Epidermal melanocyte (primary cell): ENCODE data around the gene IFT80.

Source experiments
- DNase-seq: peaks from one replicate; pipeline ENCODE4 v3.0.0; 2011; ENCODE audit warnings: low spot score; ENCODE audit not compliant: insufficient read length

Gene IFT80

DNA sequence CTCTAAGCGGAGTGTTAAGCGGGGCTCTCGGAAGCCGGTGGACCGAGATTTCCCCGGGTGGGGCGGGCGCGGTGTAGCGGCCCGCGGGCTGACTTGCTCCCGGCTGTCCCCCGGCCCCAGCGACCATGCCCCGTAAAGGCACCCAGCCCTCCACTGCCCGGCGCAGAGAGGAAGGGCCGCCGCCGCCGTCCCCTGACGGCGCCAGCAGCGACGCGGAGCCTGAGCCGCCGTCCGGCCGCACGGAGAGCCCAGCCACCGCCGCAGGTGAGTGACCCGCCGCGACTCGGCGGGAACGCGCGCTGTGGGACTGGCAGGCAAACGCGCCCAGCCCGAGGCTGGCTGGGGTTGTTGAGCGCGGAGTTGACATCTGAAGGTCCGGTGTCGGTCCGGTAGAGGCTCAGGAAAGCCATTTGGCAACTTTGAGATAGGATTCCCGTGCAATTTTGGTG, 1.7 kb upstream of the IFT80 start:
- no peak for DNase-seq

DNA sequence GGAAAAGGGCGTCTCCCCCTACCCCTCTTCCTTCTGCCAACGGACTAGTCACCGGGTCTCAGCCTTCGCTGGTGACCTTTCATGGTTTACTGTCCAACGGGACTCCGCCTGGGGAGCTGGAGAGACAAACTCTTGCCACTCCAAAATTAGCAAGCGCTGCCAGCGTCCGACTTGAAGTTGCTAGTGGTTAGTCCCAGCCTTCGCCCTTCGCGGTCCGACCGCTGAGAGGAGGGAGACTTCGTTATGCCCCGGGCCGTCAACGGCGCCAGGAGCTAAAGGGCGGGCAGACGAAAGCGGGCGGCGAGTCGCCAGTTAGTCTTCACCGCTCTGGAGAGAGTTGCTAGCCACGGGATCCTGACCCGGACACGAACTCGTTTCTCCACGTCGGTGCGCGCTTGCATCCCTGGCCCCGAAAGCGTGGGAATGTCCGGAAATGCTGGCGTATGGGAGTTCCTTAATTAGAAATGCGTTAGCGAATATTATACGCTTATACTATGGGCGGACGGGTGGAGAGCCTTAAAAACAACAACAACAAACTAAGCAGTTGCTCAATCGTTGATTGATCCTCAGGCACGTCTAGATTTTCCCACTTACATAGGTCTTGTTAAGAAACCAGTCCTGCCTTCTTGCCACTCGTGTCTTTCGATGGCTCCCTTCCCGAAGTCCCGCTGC, 1.1 kb upstream of the IFT80 start:
- DNase-seq, result no peak

DNA sequence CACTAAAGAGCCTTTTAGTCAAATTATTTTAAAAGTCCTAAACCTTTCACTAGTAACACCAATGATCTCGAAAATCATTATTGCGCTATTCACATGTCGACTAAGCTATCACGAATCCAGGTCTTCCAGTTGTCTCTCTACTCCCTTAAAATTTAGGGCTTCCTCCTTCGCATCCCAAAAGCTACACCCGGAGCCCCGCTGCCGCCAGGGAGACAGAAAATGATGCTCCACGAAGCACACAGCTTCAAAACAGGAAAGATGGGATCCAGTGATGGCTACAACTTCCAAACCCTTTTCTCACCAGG, 253 bp downstream of the IFT80 start:
- DNase-seq, result no peak

DNA sequence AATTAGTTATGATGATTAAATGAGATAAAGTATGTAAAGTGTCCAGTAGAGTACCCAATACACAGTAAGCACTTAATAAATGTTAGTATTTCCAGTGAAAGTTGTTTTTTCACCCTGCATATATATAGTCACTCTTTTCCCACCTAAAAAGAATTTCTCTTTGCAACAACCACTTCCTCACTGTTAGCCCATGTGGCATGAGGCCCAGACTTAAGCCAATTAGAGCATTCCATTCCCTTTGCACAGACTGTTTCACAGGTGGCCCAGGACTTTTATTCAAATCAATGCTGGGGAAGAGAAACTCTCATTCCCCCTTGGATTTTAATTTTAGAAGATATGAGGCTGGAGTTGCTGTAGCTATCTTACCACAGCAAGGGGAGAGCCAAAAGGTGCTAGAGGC, 3.7 kb downstream of the IFT80 start:
- no peak for DNase-seq

DNA sequence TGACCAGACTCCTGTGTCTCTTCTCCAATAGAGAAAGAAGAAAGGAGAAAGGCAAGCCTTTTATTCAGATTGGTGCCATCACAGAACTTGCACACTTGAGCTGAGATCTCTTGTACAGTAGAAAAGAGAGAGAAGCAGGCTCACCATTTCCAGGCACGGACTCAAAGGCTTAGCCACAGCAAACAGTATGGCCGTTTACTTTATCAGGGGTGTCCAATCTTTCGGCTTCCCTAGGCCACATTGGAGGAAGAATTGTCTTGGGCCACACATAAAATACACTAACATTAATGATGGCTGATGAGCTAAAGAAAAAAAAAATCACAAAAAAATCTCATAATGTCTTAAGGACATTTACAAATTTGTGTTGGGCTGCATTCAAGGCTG, 5.0 kb downstream of the IFT80 start:
- DNase-seq, result no peak

DNA sequence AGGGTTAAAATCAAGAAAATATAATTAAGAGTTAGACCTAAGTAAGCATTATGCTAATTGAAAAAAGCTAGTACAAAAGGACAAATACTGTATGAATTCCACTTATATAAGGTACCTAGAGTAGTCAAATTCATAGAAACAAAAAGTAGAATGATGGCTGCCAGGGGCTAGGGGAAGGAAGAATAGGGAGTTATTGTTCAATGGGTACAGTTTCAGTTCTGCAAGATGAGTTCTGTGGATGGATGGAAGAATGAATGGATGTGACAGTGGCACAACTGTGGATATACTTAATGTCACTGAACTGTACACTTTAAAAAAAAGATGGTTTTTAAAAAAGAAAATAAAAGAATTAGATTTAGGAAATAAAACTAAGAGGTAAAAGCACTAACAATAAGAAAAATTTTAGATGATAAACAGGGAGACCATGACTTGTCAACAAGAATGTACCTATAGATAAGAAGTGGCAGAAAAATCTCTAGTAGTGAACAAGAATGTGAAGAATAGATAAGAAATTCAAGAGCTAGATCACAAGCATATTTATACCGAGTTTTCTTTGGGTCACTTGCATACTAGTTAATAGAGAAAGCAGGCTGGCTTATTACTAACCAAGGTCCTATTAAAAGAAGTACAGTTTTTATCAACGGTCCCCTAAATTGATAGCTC, 5.5 kb downstream of the IFT80 start:
- no peak for DNase-seq

DNA sequence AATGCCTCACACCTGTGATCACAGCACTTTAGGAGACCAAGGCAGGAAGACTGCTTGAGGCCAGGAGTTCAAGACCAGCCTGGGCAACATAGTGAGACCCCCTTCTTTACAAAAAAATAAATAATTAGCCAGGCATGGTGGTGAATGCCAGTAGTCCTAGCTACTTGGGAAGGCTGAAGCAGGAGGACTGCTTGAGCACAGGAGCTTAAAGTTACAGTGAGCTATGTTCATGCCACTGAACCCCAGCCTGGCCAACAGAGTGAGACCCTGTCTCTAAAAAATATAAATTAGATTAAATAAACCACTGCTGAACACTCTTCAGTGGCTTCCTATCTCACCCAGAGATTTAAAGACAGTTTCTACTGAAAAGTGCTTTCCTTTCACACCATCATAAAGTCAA, 6.2 kb downstream of the IFT80 start:
- no peak for DNase-seq

DNA sequence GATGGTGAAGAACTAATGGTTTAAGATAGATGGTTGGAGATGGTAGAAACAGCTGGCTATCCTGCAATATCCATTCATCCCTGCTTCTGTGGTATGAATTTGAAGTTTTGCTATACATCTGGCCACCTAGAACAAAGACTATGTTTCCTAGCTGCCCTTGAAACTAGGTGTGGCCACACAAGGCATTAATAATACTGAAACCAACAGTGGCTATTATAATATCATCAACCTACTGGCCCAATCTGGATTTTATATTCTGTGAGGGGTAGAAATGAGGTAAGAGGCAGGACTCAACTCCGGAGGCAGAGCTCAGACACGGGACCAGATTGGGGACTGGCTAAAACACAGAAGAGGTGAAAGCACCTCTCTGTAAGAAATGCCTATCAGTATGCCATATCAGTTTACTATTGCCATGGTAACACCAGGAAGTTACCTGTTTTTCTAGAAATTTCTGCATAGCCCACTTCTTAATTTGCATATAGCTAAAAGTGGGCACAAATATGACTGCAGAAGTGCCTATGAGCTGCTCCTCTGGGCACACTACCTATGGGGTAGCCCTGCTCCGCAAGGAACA, 8.4 kb downstream of the IFT80 start:
- DNase-seq, result no peak

DNA sequence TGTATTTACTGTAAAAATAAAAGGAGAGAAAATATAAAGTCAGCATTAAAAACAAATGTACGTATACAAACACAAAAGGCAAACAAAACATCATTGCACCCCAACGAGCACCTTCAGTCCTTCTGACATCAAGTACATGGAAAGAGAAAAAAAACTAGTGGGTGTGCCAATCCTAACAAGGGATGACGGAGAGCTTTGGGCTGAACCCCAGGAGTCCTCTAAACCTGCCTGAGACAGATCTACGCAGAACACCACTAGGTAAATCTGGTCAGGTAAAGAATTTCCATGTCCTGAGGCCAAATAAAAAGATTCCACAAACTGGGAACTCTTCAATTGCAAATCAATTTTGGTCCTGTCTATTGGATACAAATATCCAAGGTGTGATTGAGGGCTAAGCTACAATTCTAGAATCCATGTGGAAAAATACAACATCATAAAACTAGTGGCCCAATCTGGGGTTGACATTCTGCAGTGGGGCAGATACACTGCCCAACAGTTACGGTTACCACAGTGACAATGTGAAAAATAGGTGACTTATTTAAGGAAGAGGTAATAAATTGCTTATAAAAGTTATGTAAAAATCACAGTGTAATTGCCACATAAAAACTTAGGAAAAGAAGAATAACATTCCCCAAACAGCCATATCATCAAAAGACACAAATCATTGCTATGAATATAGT, 14.2 kb downstream of the IFT80 start:
- DNase-seq, result no peak

DNA sequence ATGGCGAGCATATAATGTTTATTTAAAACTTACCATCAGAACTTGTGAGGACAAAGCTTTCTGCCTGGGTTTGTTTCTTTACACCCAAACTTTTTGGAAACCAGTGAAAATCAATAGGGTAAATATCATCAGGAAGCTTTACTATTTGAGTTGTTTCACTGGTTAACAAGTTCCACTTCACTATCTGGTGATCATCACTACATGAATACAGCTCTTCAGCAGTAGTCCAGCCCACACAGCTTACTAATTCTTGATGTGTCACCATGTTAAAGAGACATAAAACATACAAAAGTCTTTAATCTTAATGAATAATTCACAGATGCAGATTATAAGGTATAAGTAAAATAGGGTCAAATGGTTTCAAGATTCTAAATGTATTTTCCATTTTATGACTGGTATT, 17.6 kb downstream of the IFT80 start:
- DNase-seq, result no peak

DNA sequence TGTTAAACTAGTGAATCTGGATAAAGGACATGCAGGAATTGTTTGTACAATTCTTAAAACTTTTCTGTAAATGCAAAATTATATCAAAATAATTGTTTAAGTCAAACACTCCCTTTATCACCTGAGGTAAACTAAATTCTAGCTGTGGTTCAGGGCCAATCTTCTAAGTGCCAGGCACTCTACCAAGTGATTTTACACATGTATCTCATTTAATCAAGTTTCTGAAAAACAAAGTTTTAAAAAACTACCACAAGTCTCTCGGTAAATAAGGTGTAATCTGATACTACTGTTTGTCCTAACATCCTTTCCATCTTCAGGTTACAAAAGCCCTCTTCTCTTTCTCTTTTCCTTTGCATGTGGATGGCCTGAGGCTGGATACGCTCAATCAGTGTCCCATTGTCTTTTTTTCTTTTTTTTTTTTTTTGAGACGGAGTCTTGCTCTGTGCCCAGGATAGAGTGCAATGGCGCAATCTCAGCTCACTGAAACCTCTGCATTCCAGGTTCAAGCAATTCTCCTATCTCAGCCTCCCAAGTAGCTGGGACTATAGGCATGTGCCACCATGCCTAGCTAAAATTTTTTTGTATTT, 19.3 kb downstream of the IFT80 start:
- DNase-seq, result no peak

DNA sequence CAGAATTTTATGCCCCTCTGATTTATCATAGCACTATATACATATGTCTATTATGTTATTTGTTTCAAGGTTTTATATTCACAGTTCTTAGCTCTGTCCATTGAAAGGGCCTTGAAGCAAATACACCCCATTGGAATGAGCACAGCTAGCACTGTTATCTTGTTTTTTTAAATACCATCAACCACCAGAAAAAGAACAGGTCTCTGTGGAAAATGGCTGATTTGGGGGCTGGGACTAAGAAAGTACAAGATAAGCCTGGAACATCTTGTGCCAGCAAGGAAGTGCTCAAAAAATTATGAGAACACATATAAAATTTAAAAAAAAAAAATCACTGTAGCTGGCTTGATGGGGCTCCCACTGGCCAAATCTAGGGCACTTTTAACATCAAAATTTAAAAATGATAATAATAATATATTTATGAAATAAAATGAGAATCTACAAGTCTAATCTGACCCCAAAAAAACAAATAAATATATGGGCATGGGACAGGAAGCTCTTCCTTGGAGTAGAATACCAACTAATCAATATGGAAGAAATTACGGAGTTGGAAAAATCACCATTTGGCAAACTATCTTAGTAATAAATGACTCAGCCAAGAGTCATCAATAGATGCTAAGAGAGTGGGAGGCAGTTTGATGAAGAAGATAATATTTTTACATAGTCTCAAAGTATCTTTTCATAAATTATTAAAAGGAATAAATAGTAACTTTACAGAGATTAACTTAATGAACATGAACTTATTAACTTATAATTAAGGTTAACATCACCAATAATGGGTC, 20.5 kb downstream of the IFT80 start:
- no peak for DNase-seq

DNA sequence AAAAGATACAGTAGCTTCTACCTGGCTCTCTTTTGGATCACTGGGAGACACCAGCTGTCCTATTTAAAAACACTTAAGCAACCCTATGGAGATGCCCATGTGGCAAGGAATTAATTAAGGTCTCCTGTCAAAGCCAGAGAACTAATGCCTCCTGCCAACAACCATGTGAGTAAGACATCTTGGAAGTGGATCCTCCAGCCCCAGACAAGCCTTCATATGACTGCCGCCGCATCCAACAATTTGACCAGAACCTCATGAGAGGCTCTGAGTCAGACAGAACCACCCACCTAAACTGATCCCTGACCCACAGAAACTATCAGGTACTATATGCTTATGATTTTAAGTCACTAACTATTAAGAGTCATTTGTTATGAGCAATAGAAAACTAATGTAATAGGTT, 22.3 kb downstream of the IFT80 start:
- no peak for DNase-seq

DNA sequence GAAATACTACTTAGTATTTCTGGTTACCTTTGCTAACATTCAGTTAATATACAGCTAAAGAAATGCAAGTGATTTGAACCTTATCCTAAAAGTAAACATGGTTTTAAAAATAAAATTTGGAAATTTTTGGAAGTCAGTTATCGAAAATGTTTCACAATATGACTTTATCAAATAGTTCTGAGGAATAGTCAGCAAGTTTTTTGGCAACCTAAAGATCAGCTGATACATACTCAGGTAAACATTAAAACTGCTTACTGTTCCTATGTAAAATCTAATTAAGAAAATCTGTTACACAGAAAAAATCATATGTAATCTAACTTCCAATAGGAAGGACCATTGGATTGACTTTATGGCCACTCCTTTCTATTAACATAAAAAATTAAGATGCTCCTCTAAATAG, 24.1 kb downstream of the IFT80 start:
- no peak for DNase-seq

DNA sequence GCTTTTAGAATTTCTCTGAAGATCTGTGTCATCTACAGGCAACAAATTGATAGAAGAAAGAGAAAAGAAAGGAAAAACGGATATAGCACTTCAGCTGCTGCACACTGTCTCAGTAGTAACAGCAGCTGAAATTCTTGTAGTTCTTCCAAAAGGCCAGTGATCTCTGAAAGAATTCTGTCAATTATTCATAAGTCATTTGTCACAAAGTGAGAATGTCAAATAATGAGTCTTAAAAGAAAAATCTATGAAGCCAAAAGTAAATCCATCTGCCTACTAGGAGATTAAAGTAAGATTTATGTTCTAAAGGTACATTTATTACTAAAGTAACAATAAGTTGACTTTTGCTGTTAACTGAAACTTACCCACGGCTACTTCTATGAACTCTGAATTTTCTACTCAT, 24.6 kb downstream of the IFT80 start:
- DNase-seq, result no peak

DNA sequence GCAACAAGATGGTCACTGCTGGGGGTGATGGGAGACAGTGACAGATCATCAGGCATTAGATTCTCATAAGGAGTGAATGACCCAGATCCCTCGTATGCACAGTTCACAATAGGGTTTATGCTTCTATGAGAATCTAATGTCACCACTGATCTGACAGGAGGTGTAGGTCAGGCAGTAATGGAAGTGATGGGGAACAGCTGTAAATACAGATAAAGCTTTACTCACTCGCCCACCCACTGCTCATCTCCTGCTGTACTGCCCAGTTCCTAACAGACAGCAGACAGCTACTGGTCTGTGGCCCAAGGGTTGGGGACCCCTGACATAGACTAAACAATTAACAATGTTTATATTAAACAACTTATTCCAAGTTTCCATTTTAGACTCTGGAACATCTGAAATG, 25.4 kb downstream of the IFT80 start:
- no peak for DNase-seq

DNA sequence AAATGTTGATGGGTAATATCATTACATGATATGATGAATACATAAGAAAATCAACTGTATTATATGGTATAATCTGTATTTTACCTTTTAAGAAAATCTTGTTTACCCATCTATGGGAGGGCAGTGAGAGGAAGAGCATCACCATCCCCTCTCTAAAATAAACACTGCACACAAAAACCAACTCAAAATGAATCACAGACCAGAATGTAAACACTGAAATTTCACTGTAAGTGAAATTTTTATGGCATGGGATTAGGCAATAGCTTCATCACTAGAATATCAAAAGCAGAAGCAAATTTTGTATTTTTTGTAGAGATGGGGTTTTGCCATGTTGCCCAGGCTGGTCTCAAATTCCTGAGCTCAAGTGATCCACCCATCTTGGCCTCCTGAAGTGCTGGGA, 26.2 kb downstream of the IFT80 start:
- DNase-seq, result no peak

DNA sequence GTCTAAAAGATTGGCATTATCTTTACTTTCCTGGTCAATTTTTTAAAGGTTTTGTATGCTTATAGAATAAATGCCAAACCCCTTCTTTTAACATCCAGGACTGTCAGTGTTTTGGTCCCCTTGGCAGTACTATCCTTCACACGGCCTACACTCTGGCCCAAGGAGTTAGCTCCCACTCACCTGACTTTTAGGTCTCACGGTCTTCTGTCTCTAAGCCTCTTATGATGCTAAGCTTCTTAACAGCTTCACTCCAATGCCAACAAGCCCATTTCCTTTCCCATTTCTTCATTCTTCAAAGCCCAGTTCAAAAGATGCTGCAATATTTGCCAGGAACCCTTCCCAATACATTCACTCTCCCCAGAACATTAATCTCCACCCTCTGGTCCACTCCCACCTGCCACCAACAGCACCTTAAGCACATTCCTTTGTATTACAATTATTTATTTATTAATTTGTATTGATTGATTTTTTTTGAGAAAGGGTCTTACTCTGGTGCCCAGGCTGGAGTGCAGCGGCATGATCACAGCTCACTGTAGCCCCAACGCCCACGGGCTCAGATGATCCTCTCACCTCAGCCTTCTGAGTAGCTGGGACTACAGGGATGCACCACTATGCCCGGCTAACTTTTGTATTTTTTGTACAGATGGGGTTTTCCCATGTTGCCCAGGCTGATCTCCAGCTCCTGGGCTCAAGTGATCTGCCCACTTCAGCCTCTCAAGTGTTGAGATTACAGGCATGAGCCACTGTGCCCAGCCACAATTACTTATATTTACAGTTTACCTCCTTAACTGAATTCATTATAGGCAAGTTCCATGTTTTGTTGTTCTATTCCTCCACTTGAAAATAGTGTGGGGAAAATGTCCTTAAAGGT, 27.8 kb downstream of the IFT80 start:
- no peak for DNase-seq

DNA sequence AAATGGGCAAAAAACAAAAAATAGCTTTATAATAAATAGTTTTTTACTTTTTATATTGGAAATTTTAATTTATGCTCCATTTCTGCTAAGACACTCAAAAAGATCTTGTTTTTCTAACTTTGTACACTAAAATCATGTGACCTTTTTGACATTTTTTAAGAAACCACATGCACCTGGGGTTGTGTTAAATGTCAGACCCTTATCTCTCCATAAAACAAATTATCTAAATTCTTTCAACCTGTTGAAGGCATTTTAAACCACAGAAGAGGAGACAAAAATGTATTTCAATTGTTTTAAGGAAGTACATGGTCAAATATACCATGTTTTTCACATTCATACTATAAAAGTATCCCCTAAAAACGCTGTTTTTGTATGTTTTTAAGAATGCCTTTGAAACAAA, 29.2 kb downstream of the IFT80 start:
- no peak for DNase-seq

DNA sequence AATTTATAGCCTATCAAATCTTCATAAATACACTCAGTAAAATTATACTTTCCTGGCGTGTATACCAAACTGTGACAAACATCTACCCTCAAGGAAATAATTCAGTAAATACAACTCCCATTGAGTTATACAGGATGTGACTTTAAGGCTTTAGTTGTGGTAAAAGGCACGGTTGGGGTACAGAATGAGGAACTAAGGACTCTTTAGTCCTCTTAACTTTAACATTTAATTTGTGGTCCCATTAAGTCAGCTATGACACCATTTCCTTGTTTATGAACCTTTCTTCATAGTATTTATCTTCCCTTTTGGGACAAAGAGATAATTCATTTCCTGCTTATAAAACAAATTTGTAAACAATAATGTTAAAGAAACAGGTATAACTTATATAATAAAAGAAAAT, 30.2 kb downstream of the IFT80 start:
- DNase-seq, result no peak
